Activated CD8-positive, alpha-beta memory T cell treated with anti-CD3 and anti-CD28 coated beads for 48 hours (primary cell): ENCODE results near the gene SSX2.
"Not testable (repeated sequence)": the region's sequence is repeated elsewhere in the genome, so short reads cannot be mapped to it uniquely, and the experiment has no call there.

Experiments
- DNase-seq, 3 experiments: peaks; one replicate each; pipeline ENCODE4 v3.0.0-alpha.2; 2020; ENCODE audit warnings: low read depth in 2 of 3, low spot score in 2 of 3

The SSX2 gene, protein sequence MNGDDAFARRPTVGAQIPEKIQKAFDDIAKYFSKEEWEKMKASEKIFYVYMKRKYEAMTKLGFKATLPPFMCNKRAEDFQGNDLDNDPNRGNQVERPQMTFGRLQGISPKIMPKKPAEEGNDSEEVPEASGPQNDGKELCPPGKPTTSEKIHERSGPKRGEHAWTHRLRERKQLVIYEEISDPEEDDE

DNA sequence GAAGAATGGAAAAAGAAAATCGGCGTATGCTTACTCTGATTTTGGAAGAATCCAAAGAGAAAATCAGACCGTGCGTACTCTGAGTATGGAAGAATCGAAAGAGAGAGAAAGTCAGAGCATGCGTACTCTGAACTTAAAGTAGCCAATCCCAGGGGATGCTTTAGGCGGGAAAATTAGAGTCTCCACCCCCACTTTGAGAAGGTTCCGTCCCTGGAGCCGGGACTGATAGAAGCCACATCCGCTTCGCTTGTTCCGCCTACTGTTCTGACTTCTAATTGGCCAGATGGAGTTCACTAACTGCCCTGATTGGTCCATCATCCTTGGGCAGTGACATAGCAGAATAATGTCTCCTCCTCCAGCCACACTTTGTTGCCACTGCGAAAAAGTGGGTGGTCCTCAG is at the start of gene SSX2:
TSS of gene SSX2 (minus strand) at position 101 of the 400 bp plus-strand sequence. CDS start 1,429 bp downstream, outside the sequence.
- DNase-seq: not testable (repeated sequence)

DNA sequence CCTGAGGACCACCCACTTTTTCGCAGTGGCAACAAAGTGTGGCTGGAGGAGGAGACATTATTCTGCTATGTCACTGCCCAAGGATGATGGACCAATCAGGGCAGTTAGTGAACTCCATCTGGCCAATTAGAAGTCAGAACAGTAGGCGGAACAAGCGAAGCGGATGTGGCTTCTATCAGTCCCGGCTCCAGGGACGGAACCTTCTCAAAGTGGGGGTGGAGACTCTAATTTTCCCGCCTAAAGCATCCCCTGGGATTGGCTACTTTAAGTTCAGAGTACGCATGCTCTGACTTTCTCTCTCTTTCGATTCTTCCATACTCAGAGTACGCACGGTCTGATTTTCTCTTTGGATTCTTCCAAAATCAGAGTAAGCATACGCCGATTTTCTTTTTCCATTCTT is 44.0 kb upstream of the SSX2 start, which contains the start of gene SSX2B:
TSS of gene SSX2B (plus strand) at position 301 of the 400 bp plus-strand sequence. CDS start 1,429 bp downstream, outside the sequence.
- DNase-seq: not testable (repeated sequence)

DNA sequence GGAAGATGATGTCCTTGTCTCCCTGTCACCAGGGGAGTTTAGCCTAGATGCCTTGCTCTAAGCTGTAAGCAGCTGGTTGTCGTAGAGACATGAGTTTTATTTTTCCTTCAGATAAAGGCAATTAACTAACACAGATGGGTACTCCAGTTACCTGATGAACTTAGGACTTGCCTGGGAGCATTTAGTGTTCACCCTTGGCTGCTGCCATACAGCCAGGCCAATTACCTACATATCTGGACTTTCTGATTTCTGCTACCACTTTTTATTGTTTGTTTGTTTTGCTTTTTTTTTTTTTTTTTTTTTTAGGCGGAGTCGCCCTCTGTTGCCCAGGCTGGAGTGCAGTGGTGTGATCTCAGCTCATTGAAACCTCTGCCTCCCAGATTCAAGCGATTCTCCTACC is 14.9 kb downstream of the SSX2 start:
- DNase-seq: not testable (repeated sequence)

DNA sequence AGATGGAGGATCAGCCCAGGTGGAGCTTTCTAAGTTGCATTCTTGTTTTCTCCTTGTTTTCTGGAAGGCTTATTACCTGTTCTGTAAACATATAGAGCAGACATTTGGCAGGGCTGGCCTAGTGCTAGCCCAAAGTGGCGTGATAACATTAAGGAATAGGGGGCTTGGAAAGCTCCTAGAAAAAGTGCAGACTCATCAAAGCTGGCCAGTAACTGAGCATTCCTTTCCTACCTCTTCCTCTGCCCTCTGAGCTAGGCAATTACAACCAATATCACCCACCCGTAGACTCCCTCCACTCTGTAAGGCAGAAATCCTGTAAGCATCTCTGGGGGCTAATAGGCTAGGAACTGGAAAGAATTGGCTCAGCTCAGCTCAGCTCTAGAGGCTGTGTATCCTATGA is 44.8 kb downstream of the SSX2 start:
- not testable (repeated sequence) for DNase-seq

DNA sequence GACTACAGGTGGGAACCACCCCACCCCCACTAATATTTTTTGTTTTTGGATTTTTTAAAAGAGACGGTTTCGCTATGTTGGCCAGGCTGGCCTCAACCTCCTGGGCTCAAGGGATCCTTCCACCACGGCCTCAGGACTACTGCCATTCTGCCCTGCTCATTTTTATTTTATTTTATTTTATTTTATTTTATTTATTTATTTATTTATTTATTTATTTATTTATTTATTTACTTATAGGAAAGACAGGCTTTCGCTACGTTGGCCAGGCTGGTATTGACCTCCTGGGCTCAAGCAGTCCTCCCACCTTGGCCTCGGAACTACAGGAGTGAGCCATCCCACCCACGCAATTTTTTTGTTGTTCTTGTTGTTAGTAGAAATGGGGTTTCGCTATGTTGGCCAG is 51.5 kb downstream of the SSX2 start:
- DNase-seq: not testable (repeated sequence)

DNA sequence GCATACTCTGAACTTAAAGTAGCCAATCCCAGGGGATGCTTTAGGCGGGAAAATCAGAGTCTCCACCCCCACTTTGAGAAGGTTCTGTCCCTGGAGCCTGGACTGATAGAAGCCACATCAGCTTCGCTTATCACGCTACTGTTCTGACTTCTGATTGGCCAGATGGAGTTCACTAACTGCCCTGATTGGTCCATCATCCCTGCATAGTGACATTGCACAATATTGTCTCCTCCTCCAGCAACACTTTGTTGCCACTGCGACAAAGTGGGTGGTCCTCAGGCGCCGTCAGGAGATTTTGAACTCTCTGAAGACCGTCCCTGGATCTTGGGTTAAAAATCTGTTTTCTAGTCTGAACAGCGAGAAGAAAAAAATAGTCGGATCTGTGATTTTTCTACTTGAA is 52.2 kb downstream of the SSX2 start, which contains the start of gene SSX7:
TSS of gene SSX7 (minus strand) at position 101 of the 400 bp plus-strand sequence. CDS start 1,428 bp downstream, outside the sequence.
- not testable (repeated sequence) for DNase-seq

DNA sequence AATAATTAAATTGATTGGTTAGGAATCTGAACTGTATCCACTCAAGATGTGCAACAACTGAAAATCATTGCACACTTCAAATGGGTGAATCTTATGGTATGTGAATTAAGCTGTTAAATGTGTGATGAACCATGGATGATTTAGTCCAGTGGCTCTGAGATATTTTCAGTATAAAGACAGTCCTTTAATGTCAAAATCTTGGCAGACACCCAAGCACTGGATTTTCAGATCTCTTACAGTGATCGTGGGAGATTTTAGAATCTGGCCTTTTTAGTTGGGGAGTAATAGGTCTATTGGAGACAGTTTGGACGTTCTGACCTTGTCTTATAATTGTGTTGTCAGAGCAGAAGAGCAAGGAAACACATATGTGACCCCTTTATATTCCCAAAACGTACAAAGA is 56.3 kb downstream of the SSX2 start:
- DNase-seq: not testable (repeated sequence)

DNA sequence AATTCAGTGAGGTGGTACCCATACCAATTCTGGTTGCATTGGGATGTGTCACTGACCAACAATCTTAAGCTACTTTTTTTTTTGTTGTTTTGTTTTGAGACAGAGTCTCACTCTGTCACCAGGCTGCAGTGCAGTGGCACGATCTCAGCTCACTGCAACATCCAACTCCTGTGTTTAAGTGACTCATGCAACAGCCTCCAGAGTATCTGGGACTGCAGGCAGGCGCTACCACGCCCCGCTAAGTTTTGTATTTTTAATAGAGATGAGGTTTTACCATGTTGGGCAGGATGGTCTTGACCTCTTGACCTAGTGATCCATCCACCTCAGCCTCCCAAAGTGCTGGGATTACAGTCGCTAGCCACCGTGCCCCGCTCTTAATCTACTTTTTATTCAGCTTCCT is 58.0 kb downstream of the SSX2 start:
- DNase-seq: not testable (repeated sequence)
